ENCODE results near the gene SPACDR. TPM values are rescaled to one million over a fixed set of nuclear protein-coding genes. Genes with fewer than 3 reads are reported as not detected.

Gene SPACDR
- total and polyA plus RNA-seq, 9 of the 15 experiments (the other 6 are each of a cell fraction or from before 2014, with no cell fraction given), result 0.07 to 0.55 (median 0.14) TPM; not detected in 1

- no peak for TF ChIP-seq ZHX1 (conservative IDR thresholded peaks at IDR 0.05; ENCODE audit: low read length)
- TF ChIP-seq PBX2 (CRISPR knock-in tag; IDR thresholded peaks at IDR 0.05; ENCODE audit: low read depth), result no peak
- TF ChIP-seq PBX2 (tag; conservative IDR thresholded peaks at IDR 0.05; ENCODE audit: low read depth), result no peak; the same call in 1 of the 2 replicates
- peak; percentile 97 for TF ChIP-seq POLR2AphosphoS5 (IDR thresholded peaks at IDR 0.05; ENCODE audit: control insufficient read depth, insufficient read depth, low read depth, low read length)
- TF ChIP-seq TAF7 (tag; IDR thresholded peaks at IDR 0.05), result peak; percentile 70; the same call in 1 of the 2 replicates
- TF ChIP-seq NFXL1 (CRISPR knock-in tag; IDR thresholded peaks at IDR 0.05), result no peak
- TF ChIP-seq CBX3 (IDR thresholded peaks at IDR 0.05; ENCODE audit: borderline replicate concordance in 1 of 2, low read length in 2 of 2), result peak in 1 of 2 experiments; percentile 100; a peak in 2 of 3 replicates
- peak in 1 of 3 experiments; percentile 2; a peak in 2 of 6 replicates for TF ChIP-seq CTCF (IDR thresholded peaks at IDR 0.05 in 2 of 3, conservative IDR thresholded peaks at IDR 0.05 in 1 of 3; ENCODE audit: insufficient read depth in 2 of 3, low read depth in 1 of 3, low read length in 3 of 3)
- no peak; the same call in 1 of the 2 replicates for TF ChIP-seq PHB (CRISPR knock-in tag; IDR thresholded peaks at IDR 0.05)
- TF ChIP-seq ZBTB11 (CRISPR knock-in tag; IDR thresholded peaks at IDR 0.05), result peak in 1 of 3 experiments; percentile 42; a peak in 1 of 6 replicates
- TF ChIP-seq ID3 (CRISPR knock-in tag; IDR thresholded peaks at IDR 0.05), result no peak
- TF ChIP-seq ID3 (tag; IDR thresholded peaks at IDR 0.05), result peak; percentile 70
- TF ChIP-seq PHB2 (IDR thresholded peaks at IDR 0.05; ENCODE audit: low read depth), result no peak
- no peak for TF ChIP-seq SRSF7 (optimal IDR thresholded peaks at IDR 0.05; ENCODE audit: low read depth, low read length)
These were observed 35.7 kb downstream of the SPACDR start, which contains the start of gene ZCWPW1 (continued) for GRCh38 chr7:100428199-100428966.

Measured in K562 (cell line).